Osteoblast (primary cell): Measurements from ENCODE around the gene TMEM129. TPM values are rescaled to one million over a fixed set of nuclear protein-coding genes. Genes with fewer than 3 reads are reported as not detected.

Experiments
- DNase-seq: peaks from one replicate; pipeline ENCODE4 v3.0.0; 2011; ENCODE audit warnings: low spot score, mixed read lengths; ENCODE audit not compliant: insufficient read length; ENCODE audit errors: missing footprints
- H2AFZ ChIP-seq: 2 replicates; pipeline ENCODE4 v1.6.0; 2011; ENCODE audit warnings: mild to moderate bottlenecking, low read length
- H3K27ac ChIP-seq: 2 replicates; pipeline ENCODE4 v1.5.1; 2011; ENCODE audit warnings: mild to moderate bottlenecking, low read depth, low read length, moderate library complexity
- H3K27me3 ChIP-seq: 2 replicates; pipeline ENCODE4 v1.6.0; 2012; ENCODE audit warnings: mild to moderate bottlenecking, control low read depth, inconsistent platforms, low read length, moderate library complexity; ENCODE audit not compliant: insufficient read depth
- H3K36me3 ChIP-seq: 2 replicates; pipeline ENCODE4 v1.5.1; 2011; ENCODE audit warnings: mild to moderate bottlenecking, low read length, control low read depth, moderate library complexity; ENCODE audit not compliant: insufficient read depth
- H3K4me1 ChIP-seq: 2 replicates; pipeline ENCODE4 v1.5.1; 2011; ENCODE audit warnings: mild to moderate bottlenecking, low read length, control low read depth, moderate library complexity; ENCODE audit not compliant: insufficient read depth
- H3K4me2 ChIP-seq: 2 replicates; pipeline ENCODE4 v1.6.0; 2011; ENCODE audit warnings: mild to moderate bottlenecking, low read length; ENCODE audit not compliant: insufficient read depth
- H3K4me3 ChIP-seq: fragments of 200-600 bp; sonication (generic); 3 replicates; pipeline ENCODE4 v1.5.1; 2012; ENCODE audit warnings: mild to moderate bottlenecking, low read length, inconsistent platforms; ENCODE audit not compliant: insufficient read depth
- H3K79me2 ChIP-seq: 2 replicates; pipeline ENCODE4 v1.6.0; 2012; ENCODE audit warnings: mild to moderate bottlenecking, low read length, control low read depth, inconsistent platforms; ENCODE audit not compliant: insufficient read depth
- H3K9me3 ChIP-seq: 2 replicates; pipeline ENCODE4 v1.5.1; 2011; ENCODE audit warnings: low read depth, low read length, control low read depth
- H4K20me1 ChIP-seq: 2 replicates; pipeline ENCODE4 v1.6.0; 2012; ENCODE audit warnings: mild to moderate bottlenecking, low read length, control low read depth; ENCODE audit not compliant: insufficient read depth
- CTCF ChIP-seq: IDR thresholded peaks from 2 replicates; pipeline ENCODE4 v1.5.1; 2011; ENCODE audit warnings: mild to moderate bottlenecking, low read depth, low read length, moderate library complexity; ENCODE audit errors: extremely low read depth
- total RNA-seq: library from RNA; depleted of rRNA; stranded (reverse); fragments of >200 nt; gene quantifications from 2 replicates; pipeline ENCODE4 v1.2.3, GENCODE V29; 2012

The TMEM129 gene
- total RNA-seq, 1 donor, result 38.0 TPM

DNA sequence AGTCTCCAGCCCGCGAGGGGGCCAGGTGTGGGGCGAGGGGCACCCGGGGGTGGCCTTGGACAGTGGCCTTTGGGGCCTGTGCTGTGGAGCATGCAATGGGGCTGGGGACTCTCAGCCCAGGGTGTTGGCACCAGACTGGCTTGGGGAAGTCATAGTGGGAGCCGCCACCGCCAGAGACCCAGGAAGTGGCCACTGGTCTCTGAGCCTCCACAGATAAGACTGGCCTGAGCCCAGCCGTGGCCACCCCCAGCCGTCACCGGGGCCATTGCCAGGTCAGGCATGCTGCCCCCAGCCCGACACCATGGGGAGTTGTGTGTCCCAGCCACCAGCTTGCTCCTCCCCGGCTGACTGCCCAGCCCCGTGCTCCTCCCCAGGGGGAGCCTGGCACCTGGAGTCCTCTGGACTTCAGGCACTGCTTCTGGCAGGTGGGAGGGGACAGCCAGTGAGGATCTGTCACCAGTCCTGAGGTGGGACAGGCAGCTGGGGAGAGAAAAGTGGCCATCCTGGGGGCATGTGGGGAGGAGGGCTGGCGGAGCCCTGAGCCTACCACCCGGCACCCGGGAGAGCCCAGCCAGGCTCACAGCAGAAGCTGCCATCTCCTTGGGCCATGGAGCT, 32.7 kb upstream of the TMEM129 start:
- Histone ChIP-seq H2AFZ (no peak overlapping the region), H3K4me3 (no peak overlapping the region), H4K20me1 (no peaks in the 10 kb centered on the region), H3K27ac (no peak overlapping the region), H3K36me3 (no peaks in the 10 kb centered on the region), H3K4me1 (no peaks in the 10 kb centered on the region), H3K9me3 (no peaks in the 10 kb centered on the region), H3K27me3 (no peaks in the 10 kb centered on the region), H3K4me2 (no peak overlapping the region), H3K79me2 (no peaks in the 10 kb centered on the region)
- no peak for DNase-seq
- TF ChIP-seq CTCF, result no peak

GRCh38 chr4:1753294-1753696, 32.2 kb upstream of the TMEM129 start:
- H3K27me3 ChIP-seq, result no peaks in the 10 kb centered on the region
- H3K4me1 ChIP-seq, result no peaks in the 10 kb centered on the region
- H2AFZ ChIP-seq, result no peak overlapping the region
- H3K4me3 ChIP-seq, result no peak overlapping the region
- DNase-seq, result no peak
- no peaks in the 10 kb centered on the region for H4K20me1 ChIP-seq
- no peaks in the 10 kb centered on the region for H3K79me2 ChIP-seq
- H3K9me3 ChIP-seq, result no peaks in the 10 kb centered on the region
- no peak overlapping the region for H3K27ac ChIP-seq
- TF ChIP-seq CTCF, result no peak
- no peak overlapping the region for H3K4me2 ChIP-seq
- H3K36me3 ChIP-seq, result no peaks in the 10 kb centered on the region

- TF ChIP-seq CTCF, result no peak
- Histone ChIP-seq H3K27me3 (no peaks in the 10 kb centered on the region), H4K20me1 (no peaks in the 10 kb centered on the region), H3K4me3 (no peak overlapping the region), H3K27ac (no peak overlapping the region), H3K36me3 (no peaks in the 10 kb centered on the region), H3K9me3 (no peaks in the 10 kb centered on the region), H2AFZ (no peak overlapping the region), H3K79me2 (no peaks in the 10 kb centered on the region), H3K4me1 (no peaks in the 10 kb centered on the region), H3K4me2 (no peak overlapping the region)
- no peak for DNase-seq
These were observed 31.3 kb upstream of the TMEM129 start for GRCh38 chr4:1752284-1753041.

- Histone ChIP-seq H3K27me3 (no peaks in the 10 kb centered on the region), H3K27ac (no peak overlapping the region), H3K79me2 (no peaks in the 10 kb centered on the region), H3K9me3 (no peaks in the 10 kb centered on the region), H3K4me1 (no peaks in the 10 kb centered on the region), H3K4me3 (no peak overlapping the region), H3K36me3 (no peaks in the 10 kb centered on the region), H3K4me2 (no peak overlapping the region), H4K20me1 (no peaks in the 10 kb centered on the region), H2AFZ (no peak overlapping the region)
- TF ChIP-seq CTCF, result no peak
- DNase-seq, result no peak
These were observed 30.8 kb upstream of the TMEM129 start for GRCh38 chr4:1751919-1752283.
